H1 (cell line): ENCODE results near the gene MXRA8. TPM values are rescaled to one million over a fixed set of nuclear protein-coding genes. Genes with fewer than 3 reads are reported as not detected.

Source experiments
- CTCF ChIA-PET: fragments of 300-600 bp; sonication (Branson Sonifier 250); formaldehyde crosslinking; loops from one replicate; lab custom pipeline; 2021; ENCODE audit not compliant: partially characterized antibody; lab: Charles Lee
- POLR2A ChIA-PET: fragments of 300-600 bp; sonication (Branson Sonifier 250); formaldehyde crosslinking; loops from one replicate; lab custom pipeline; 2021; ENCODE audit warnings: inconsistent platforms; ENCODE audit not compliant: partially characterized antibody; lab: Charles Lee
- DNase-seq, 2 experiments: peaks; one replicate each; pipeline versions ENCODE4 v3.0.0 to v3.0.0-alpha.2; 2010 to 2022; ENCODE audit warnings: low spot score in 2 of 2, low read depth in 1 of 2, mixed read lengths in 1 of 2
- FAIRE-seq: peaks from 2 replicates; lab custom pipeline; 2011; peaks lifted over from hg19 to GRCh38; lab: Jason Lieb, UNC
- H2AFZ ChIP-seq: 2 replicates; pipeline ENCODE4 v1.8.1; 2012; ENCODE audit warnings: low read length, inconsistent platforms
- H2AK5ac ChIP-seq: 2 replicates; pipeline ENCODE4 v1.6.1; 2013; ENCODE audit warnings: low read depth, low read length
- H2BK120ac ChIP-seq: replicated peaks from 2 replicates; pipeline ENCODE3; 2013; ENCODE audit warnings: low read depth, low read length, inconsistent platforms
- H2BK12ac ChIP-seq: 2 replicates; pipeline ENCODE4 v1.6.1; 2013; ENCODE audit warnings: low read depth, low read length
- H2BK15ac ChIP-seq: 2 replicates; pipeline ENCODE4 v1.6.1; 2013; ENCODE audit warnings: low read length
- H2BK20ac ChIP-seq: 2 replicates; pipeline ENCODE4 v1.6.1; 2013; ENCODE audit warnings: low read length
- H2BK5ac ChIP-seq: 2 replicates; pipeline ENCODE4 v1.6.1; 2013; ENCODE audit warnings: low read depth, low read length
- H3K14ac ChIP-seq: 2 replicates; pipeline ENCODE4 v1.6.1; 2013; ENCODE audit warnings: inconsistent platforms; ENCODE audit not compliant: insufficient read length
- H3K18ac ChIP-seq: 2 replicates; pipeline ENCODE4 v1.6.1; 2013; ENCODE audit warnings: low read length; ENCODE audit errors: extremely low read depth
- H3K23ac ChIP-seq: 2 replicates; pipeline ENCODE4 v1.6.1; 2013; ENCODE audit warnings: inconsistent platforms; ENCODE audit not compliant: insufficient read length
- H3K23me2 ChIP-seq: 2 replicates; pipeline ENCODE4 v1.6.1; 2013; ENCODE audit warnings: low read depth, low read length
- H3K27ac ChIP-seq: 2 replicates; pipeline ENCODE4 v1.6.1; 2011; ENCODE audit warnings: low read depth, low read length, inconsistent platforms
- H3K27me3 ChIP-seq, 4 experiments: replicated peaks in 1 of 4; 1 replicate in 1 of 4; 2 replicates in 3 of 4; pipeline versions ENCODE4 v1.6.1 to v1.8.1; 2011 to 2013; ENCODE audit warnings: low read length in 3 of 4, mild to moderate bottlenecking in 3 of 4, inconsistent platforms in 2 of 4, mixed read lengths in 2 of 4, moderate library complexity in 1 of 4; ENCODE audit not compliant: control insufficient read depth in 3 of 4, insufficient read depth in 3 of 4; ENCODE audit errors: extremely low read depth in 1 of 4
- H3K36me3 ChIP-seq, 4 experiments: 2 replicates each; pipeline versions ENCODE4 v1.6.1 to v1.8.1; 2011 to 2013; ENCODE audit warnings: mild to moderate bottlenecking in 4 of 4, low read length in 3 of 4, moderate library complexity in 2 of 4, control low read depth in 1 of 4, inconsistent platforms in 1 of 4; ENCODE audit not compliant: insufficient read depth in 4 of 4, control insufficient read depth in 2 of 4
- H3K4ac ChIP-seq: replicated peaks from 2 replicates; pipeline ENCODE3; 2013; ENCODE audit warnings: low read length, low read depth, mixed read lengths, inconsistent platforms; ENCODE audit not compliant: insufficient read length
- H3K4me1 ChIP-seq, 4 experiments: replicated peaks in 1 of 4; 1 replicate in 1 of 4; 2 replicates in 3 of 4; pipeline versions ENCODE4 v1.6.1 to v1.8.1; 2011 to 2013; ENCODE audit warnings: low read length in 3 of 4, inconsistent platforms in 2 of 4, mixed read lengths in 1 of 4; ENCODE audit not compliant: insufficient read depth in 4 of 4, control insufficient read depth in 3 of 4
- H3K4me2 ChIP-seq, 2 experiments: 2 replicates each; pipeline versions ENCODE4 v1.6.1 to v1.8.1; 2011 to 2013; ENCODE audit warnings: low read depth in 2 of 2, low read length in 2 of 2, control low read depth in 1 of 2, inconsistent platforms in 1 of 2, mild to moderate bottlenecking in 1 of 2; ENCODE audit not compliant: insufficient read depth in 1 of 2
- H3K4me3 ChIP-seq, 4 experiments: fragments of 200-600, 300-600 bp in 1 of 4; sonication (generic), shearing (Covaris generic), sonication (Bioruptor Twin) in 1 of 4; 2 replicates each; pipeline versions ENCODE4 v1.5.1 to v1.8.1; 2011 to 2016; ENCODE audit warnings: low read length in 4 of 4, low read depth in 3 of 4, control low read depth in 2 of 4, inconsistent platforms in 2 of 4, mild to moderate bottlenecking in 2 of 4, mixed read lengths in 1 of 4, moderate library complexity in 1 of 4; ENCODE audit not compliant: insufficient read depth in 2 of 4; ENCODE audit errors: extremely low read depth in 1 of 4
- H3K56ac ChIP-seq: replicated peaks from 2 replicates; pipeline ENCODE3; 2013; ENCODE audit warnings: low read depth, mild to moderate bottlenecking, mixed read lengths, low read length, inconsistent platforms; ENCODE audit not compliant: insufficient read length
- H3K79me1 ChIP-seq: 2 replicates; pipeline ENCODE4 v1.6.1; 2013; ENCODE audit warnings: low read depth, low read length, control low read depth
- H3K79me2 ChIP-seq, 2 experiments: 2 replicates each; pipeline versions ENCODE4 v1.6.1 to v1.8.1; 2012 to 2013; ENCODE audit warnings: low read length in 2 of 2, mild to moderate bottlenecking in 2 of 2, inconsistent platforms in 1 of 2; ENCODE audit not compliant: insufficient read depth in 2 of 2, control insufficient read depth in 1 of 2
- H3K9ac ChIP-seq, 4 experiments: replicated peaks in 1 of 4; 1 replicate in 1 of 4; 2 replicates in 3 of 4; pipeline versions ENCODE4 v1.6.1 to v1.8.1; 2011 to 2013; ENCODE audit warnings: low read depth in 3 of 4, low read length in 3 of 4, control low read depth in 2 of 4, mild to moderate bottlenecking in 2 of 4, moderate library complexity in 2 of 4, inconsistent platforms in 1 of 4; ENCODE audit errors: extremely low read depth in 1 of 4
- H3K9me3 ChIP-seq, 2 experiments: 2 replicates each; pipeline versions ENCODE4 v1.6.1 to v1.8.1; 2012 to 2013; ENCODE audit warnings: mild to moderate bottlenecking in 2 of 2, moderate library complexity in 2 of 2, control low read depth in 1 of 2, inconsistent platforms in 1 of 2, low read depth in 1 of 2, low read length in 1 of 2, mixed read lengths in 1 of 2; ENCODE audit not compliant: insufficient read depth in 2 of 2
- H4K20me1 ChIP-seq, 2 experiments: replicated peaks in 1 of 2; 2 replicates each; pipeline versions ENCODE3 to v1.8.1; 2011 to 2013; ENCODE audit warnings: inconsistent platforms in 2 of 2, low read length in 2 of 2, mild to moderate bottlenecking in 1 of 2; ENCODE audit not compliant: insufficient read depth in 2 of 2, control insufficient read depth in 1 of 2
- H4K5ac ChIP-seq: 2 replicates; pipeline ENCODE4 v1.6.1; 2013; ENCODE audit warnings: low read length, low read depth, mixed read lengths, inconsistent platforms; ENCODE audit not compliant: insufficient read length
- H4K8ac ChIP-seq: 2 replicates; pipeline ENCODE4 v1.8.0; 2013; ENCODE audit warnings: mild to moderate bottlenecking, moderate library complexity, low read length, inconsistent platforms; ENCODE audit not compliant: insufficient read depth; ENCODE audit errors: extremely low read depth
- H4K91ac ChIP-seq: replicated peaks from 2 replicates; pipeline ENCODE3; 2013; ENCODE audit warnings: low read length, mixed read lengths, inconsistent platforms; ENCODE audit not compliant: insufficient read length
- CBX8 ChIP-seq: fragments of 300-800, 300-1000 bp; sonication (generic); IDR thresholded peaks from 2 replicates; pipeline ENCODE4 v1.7.1; 2016; ENCODE audit warnings: low read depth, low read length, borderline replicate concordance
- CREB1 ChIP-seq: IDR thresholded peaks from 2 replicates; pipeline ENCODE4 v1.6.1; 2012; ENCODE audit warnings: inconsistent platforms
- GTF2F1 ChIP-seq: IDR thresholded peaks from 2 replicates; pipeline ENCODE4 v1.6.1; 2012; ENCODE audit warnings: low read depth, low read length, improper control_type of control experiment, borderline replicate concordance
- KDM4A ChIP-seq: IDR thresholded peaks from one replicate; pipeline ENCODE4 v1.7.1; 2012; ENCODE audit warnings: low read depth, mild to moderate bottlenecking, moderate library complexity, low read length, inconsistent platforms; ENCODE audit not compliant: severe bottlenecking
- MAFK ChIP-seq: IDR thresholded peaks from 2 replicates; pipeline ENCODE4 v1.6.1; 2012; ENCODE audit warnings: low read depth, mild to moderate bottlenecking, improper control_type of control experiment, low read length
- RAD21 ChIP-seq, 2 experiments: IDR thresholded peaks in 1 of 2; conservative IDR thresholded peaks in 1 of 2; 2 replicates each; pipeline ENCODE4 v1.6.1; 2011; ENCODE audit warnings: low read depth in 2 of 2, low read length in 2 of 2, improper control_type of control experiment in 1 of 2, inconsistent platforms in 1 of 2, mild to moderate bottlenecking in 1 of 2, moderate library complexity in 1 of 2
- RXRA ChIP-seq: IDR thresholded peaks from 2 replicates; pipeline ENCODE4 v1.6.1; 2011; ENCODE audit warnings: low read depth, mild to moderate bottlenecking, low read length, moderate library complexity; ENCODE audit not compliant: insufficient read depth
- WGBS, 2 experiments: shearing (Covaris generic) in 1 of 2; methylation state at CpG; one replicate each; pipeline versions ENCODE4 v1.1.6 to v1.1.7; 2013 to 2015; ENCODE audit warnings: low lambda C conversion rate in 2 of 2, mixed read lengths in 2 of 2, inconsistent platforms in 1 of 2, low coverage in 1 of 2, missing lambda C conversion rate in 1 of 2; ENCODE audit not compliant: insufficient replicate concordance in 2 of 2, insufficient coverage in 1 of 2, insufficient read length in 1 of 2; ENCODE audit errors: extremely low coverage in 1 of 2, missing lambda C conversion rate in 1 of 2; 5-methylcytosine and 5-hydroxymethylcytosine counted together
- polyA plus RNA-seq, 7 experiments: library from polyadenylated mRNA; depleted of rRNA in 3 of 7; stranded (reverse) in 5 of 7; unstranded in 2 of 7; fragments of >200 nt in 5 of 7; fragments of 200-250 nt in 2 of 7; gene quantifications; 1 replicate in 5 of 7; 2 replicates in 1 of 7; 4 replicates in 1 of 7; pipeline versions ENCODE4 v1.2.1 to v1.2.3, GENCODE V29; 2011 to 2013; ENCODE audit warnings: missing spikeins in 2 of 7, mixed read lengths in 2 of 7
- total RNA-seq: library from RNA; stranded (reverse); fragmentation: NEBNext Ultra II Directional; extraction: Animal tissue kit (Norgen Biotek cat#: 25700); gene quantifications from 2 replicates; pipeline ENCODE4 v1.2.1, GENCODE V29; 2021

Gene MXRA8
- total and polyA plus RNA-seq, 2 of the 8 experiments (the other 6 are each of a cell fraction or from before 2014, with no cell fraction given) = 10.5 to 17.2 TPM

DNA sequence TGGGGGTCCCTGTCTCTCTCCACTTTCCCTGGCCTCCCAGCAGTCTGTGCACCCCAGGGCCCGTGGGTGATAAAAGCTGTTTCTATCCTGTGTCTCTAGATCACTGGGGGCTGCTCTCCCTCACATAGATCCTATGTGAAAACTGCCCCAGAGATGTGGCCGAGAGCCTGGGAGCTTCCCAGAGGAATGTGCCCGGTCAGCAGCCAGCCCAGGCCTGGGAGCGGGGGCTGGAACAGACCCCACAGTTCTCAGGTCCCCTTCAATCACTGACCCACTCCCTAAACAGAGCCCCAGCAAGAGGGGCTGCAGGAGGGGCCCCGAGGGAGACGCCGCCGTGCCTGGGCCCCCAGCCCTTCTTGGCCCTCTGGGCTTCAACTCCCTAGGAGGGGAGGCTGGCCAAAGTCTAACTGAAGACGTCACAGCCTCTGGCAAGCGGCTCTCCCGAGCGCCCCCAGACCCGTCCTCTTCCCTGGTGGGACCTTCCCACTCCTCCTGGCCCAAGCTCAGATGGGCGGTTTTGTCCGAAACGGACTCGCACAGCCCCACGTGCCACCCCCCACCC, 403 bp downstream of the MXRA8 start:
- Histone ChIP-seq H3K36me3 (no peaks in the 10 kb centered on the region), H3K18ac (no peak overlapping the region; the same call in 1 of the 2 replicates), H2BK20ac (no peak overlapping the region), H3K14ac (no peak overlapping the region), H3K4me3 (peak overlapping the region in 2 of 4 experiments; percentile 16 to 18; a peak in 3 of 8 replicates), H4K5ac (no peak overlapping the region), H4K91ac (peak overlapping the region; percentile 91), H3K4me1 (peaks cover 2 to 41% (median 30%) of the 10 kb centered on the region in 4 experiments), H2BK12ac (no peak overlapping the region), H3K27me3 (peaks cover 9 to 17% (median 14%) of the 10 kb centered on the region in 4 experiments), H2BK15ac (no peak overlapping the region), H3K79me2 (no peaks in the 10 kb centered on the region), H3K27ac (no peak overlapping the region), H3K79me1 (no peaks in the 10 kb centered on the region), H3K23me2 (peaks cover 14% of the 10 kb centered on the region), H2AK5ac (no peak overlapping the region), H2AFZ (no peak overlapping the region), H2BK120ac (no peak overlapping the region), H4K8ac (peak overlapping the region; percentile 72), H2BK5ac (no peak overlapping the region), H3K9ac (0 out of 7 replicates have a peak overlapping the region, but pooled peaks of 1 of the 4 experiments have one; percentile 8), H3K4ac (peak overlapping the region; percentile 7), H3K23ac (no peak overlapping the region), H3K4me2 (peak overlapping the region; percentile 47 to 50; a peak in 3 of 4 replicates), H4K20me1 (no peaks in the 10 kb centered on the region), H3K56ac (no peak overlapping the region), H3K9me3 (no peaks in the 10 kb centered on the region)
- FAIRE-seq (no peak), DNase-seq (no peak)
- 68% methylated on average over 17 of the region's 18 CpGs; no CpG with 5 or more reads in 1 of the 2 experiments for WGBS, 2 experiments
- no peak for TF ChIP-seq RAD21 (IDR thresholded peaks at IDR 0.05 in 1 of 2, conservative IDR thresholded peaks at IDR 0.05 in 1 of 2; ENCODE audit: low read depth in 2 of 2, low read length in 2 of 2)
- no peak for TF ChIP-seq RXRA
- no peak for TF ChIP-seq GTF2F1
- TF ChIP-seq KDM4A = no peak
- no peak for TF ChIP-seq CREB1
- TF ChIP-seq CBX8 = no peak
- peak; percentile 30; the same call in 1 of the 2 replicates for TF ChIP-seq MAFK
- CTCF ChIA-PET = interaction anchor here (0.7 to 2.9 kb wide), 5 partner anchors 10 to 44 kb away, joined by 3 to 18 read pairs (median 3); no protein-coding TSS in a partner anchor
- POLR2A ChIA-PET = interaction anchor here (0.6 to 4.0 kb wide), 7 partner anchors 13 to 63 kb away, joined by 3 to 19 read pairs (median 4); partner anchors contain the start of genes ANKRD65, AURKAIP1, CCNL2 and MRPL20
